ENCODE results near the gene ANO7. TPM values are rescaled to one million over a fixed set of nuclear protein-coding genes. Genes with fewer than 3 reads are reported as not detected.

The ANO7 gene
- total RNA-seq, 1 experiment from 2014 or later, result 0.84 TPM

DNA sequence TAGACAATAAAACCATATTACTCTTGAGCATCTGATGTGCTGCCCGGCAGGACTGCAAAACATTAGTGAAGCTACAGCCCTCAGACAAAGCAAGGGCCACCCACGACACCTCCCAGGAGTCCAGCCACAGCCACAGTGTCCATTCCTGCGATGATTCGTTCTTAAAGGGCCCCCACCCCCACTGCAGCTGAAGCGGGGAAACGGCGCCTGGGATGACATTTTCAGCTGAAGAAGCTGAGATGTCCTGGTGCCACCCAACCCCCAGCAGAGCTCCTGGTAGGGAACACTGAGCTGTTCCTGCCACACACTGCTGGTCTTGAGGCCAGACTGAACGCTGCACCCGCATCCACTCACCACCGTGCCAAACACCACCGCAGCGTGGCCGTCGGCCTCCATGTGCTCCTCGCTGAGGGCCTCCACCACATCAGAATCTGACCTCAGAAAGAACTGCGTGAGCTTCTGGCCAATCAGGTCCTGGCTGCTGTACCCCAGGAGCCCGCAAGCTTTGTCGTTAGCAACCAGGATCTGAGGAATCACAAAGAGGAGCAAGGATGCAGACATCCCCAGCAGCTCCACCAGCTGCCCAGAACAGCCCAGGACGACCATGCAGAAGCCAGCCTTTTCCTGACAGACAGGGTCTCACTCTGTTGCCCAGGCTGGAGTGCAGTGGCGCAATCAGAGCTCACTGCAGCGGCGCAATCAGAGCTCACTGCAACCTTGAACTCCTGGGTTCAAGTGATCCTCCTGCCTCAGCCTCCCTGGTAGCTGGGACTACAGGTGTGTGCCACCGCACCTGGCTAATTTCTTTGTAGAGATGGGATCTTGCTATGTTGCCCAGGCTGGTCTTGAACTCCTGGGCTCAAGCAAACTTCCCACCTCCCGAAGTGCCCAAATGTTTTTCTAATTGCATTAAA lies 48.7 kb upstream of the ANO7 start:
- no peaks in the 10 kb centered on the region for H3K9me3 ChIP-seq (ENCODE audit: control insufficient read depth in 1 of 2, insufficient read depth in 1 of 2, low read depth in 1 of 2, low read length in 2 of 2)
- CTCF ChIA-PET, result no interaction called here
- H3K9ac ChIP-seq (ENCODE audit: low read length), result no peak overlapping the region
- TF ChIP-seq JUND (IDR thresholded peaks at IDR 0.05) (no peak), POLR2AphosphoS5 (IDR thresholded peaks at IDR 0.05; ENCODE audit: low read depth, low read length) (no peak), SP1 (IDR thresholded peaks at IDR 0.05; ENCODE audit: low read depth) (no peak), ZNF274 (IDR thresholded peaks at IDR 0.05; ENCODE audit: low read depth, low read length) (no peak), SRF (IDR thresholded peaks at IDR 0.05; ENCODE audit: low read depth) (no peak), ELF1 (IDR thresholded peaks at IDR 0.05; ENCODE audit: borderline replicate concordance, low read depth) (no peak), EZH2phosphoT487 (IDR thresholded peaks at IDR 0.05; ENCODE audit: borderline replicate concordance) (no peak), TCF7L2 (IDR thresholded peaks at IDR 0.05; ENCODE audit: borderline replicate concordance, extremely low read depth, insufficient read depth, insufficient read length) (no peak)
- TF ChIP-seq, protein P1, sequence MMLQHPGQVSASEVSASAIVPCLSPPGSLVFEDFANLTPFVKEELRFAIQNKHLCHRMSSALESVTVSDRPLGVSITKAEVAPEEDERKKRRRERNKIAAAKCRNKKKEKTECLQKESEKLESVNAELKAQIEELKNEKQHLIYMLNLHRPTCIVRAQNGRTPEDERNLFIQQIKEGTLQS (IDR thresholded peaks at IDR 0.05), result no peak
- TF ChIP-seq, protein P2, sequence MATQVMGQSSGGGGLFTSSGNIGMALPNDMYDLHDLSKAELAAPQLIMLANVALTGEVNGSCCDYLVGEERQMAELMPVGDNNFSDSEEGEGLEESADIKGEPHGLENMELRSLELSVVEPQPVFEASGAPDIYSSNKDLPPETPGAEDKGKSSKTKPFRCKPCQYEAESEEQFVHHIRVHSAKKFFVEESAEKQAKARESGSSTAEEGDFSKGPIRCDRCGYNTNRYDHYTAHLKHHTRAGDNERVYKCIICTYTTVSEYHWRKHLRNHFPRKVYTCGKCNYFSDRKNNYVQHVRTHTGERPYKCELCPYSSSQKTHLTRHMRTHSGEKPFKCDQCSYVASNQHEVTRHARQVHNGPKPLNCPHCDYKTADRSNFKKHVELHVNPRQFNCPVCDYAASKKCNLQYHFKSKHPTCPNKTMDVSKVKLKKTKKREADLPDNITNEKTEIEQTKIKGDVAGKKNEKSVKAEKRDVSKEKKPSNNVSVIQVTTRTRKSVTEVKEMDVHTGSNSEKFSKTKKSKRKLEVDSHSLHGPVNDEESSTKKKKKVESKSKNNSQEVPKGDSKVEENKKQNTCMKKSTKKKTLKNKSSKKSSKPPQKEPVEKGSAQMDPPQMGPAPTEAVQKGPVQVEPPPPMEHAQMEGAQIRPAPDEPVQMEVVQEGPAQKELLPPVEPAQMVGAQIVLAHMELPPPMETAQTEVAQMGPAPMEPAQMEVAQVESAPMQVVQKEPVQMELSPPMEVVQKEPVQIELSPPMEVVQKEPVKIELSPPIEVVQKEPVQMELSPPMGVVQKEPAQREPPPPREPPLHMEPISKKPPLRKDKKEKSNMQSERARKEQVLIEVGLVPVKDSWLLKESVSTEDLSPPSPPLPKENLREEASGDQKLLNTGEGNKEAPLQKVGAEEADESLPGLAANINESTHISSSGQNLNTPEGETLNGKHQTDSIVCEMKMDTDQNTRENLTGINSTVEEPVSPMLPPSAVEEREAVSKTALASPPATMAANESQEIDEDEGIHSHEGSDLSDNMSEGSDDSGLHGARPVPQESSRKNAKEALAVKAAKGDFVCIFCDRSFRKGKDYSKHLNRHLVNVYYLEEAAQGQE (IDR thresholded peaks at IDR 0.05; ENCODE audit: low read depth), result no peak
- TF ChIP-seq, protein P3, sequence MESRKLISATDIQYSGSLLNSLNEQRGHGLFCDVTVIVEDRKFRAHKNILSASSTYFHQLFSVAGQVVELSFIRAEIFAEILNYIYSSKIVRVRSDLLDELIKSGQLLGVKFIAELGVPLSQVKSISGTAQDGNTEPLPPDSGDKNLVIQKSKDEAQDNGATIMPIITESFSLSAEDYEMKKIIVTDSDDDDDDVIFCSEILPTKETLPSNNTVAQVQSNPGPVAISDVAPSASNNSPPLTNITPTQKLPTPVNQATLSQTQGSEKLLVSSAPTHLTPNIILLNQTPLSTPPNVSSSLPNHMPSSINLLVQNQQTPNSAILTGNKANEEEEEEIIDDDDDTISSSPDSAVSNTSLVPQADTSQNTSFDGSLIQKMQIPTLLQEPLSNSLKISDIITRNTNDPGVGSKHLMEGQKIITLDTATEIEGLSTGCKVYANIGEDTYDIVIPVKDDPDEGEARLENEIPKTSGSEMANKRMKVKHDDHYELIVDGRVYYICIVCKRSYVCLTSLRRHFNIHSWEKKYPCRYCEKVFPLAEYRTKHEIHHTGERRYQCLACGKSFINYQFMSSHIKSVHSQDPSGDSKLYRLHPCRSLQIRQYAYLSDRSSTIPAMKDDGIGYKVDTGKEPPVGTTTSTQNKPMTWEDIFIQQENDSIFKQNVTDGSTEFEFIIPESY (IDR thresholded peaks at IDR 0.05; ENCODE audit: extremely low read depth, insufficient replicate concordance, low read length), result no peak
- peaks cover 11% of the 10 kb centered on the region; the same call in 1 of the 2 replicates for H3K79me2 ChIP-seq (ENCODE audit: insufficient read depth, low read length)
- no peak overlapping the region for H3K4me2 ChIP-seq (ENCODE audit: low read length)
- no TSS peak for BruUV-seq (replicated peaks)
- H3K9me2 ChIP-seq (ENCODE audit: insufficient read depth), result no peaks in the 10 kb centered on the region
- H3K27me3 ChIP-seq (ENCODE audit: insufficient read depth, low read length), result no peaks in the 10 kb centered on the region
- ATAC-seq (no peak), DNase-seq (ENCODE audit: low read depth, low spot score) (no peak)
- no peaks in the 10 kb centered on the region for H4K20me1 ChIP-seq (ENCODE audit: insufficient read depth)
- H3K36me3 ChIP-seq (ENCODE audit: control insufficient read depth in 1 of 2, insufficient read depth in 2 of 2, low read length in 2 of 2), result peaks cover 3 to 4% of the 10 kb centered on the region in 2 experiments; a peak in 3 of 4 replicates
- no peak overlapping the region for H3K4me3 ChIP-seq (replicated peaks in 1 of 2; ENCODE audit: low read depth in 1 of 2, low read length in 2 of 2)
- POLR2A ChIA-PET, result no interaction called here
- no peaks in the 10 kb centered on the region for H3K4me1 ChIP-seq (ENCODE audit: control insufficient read depth in 1 of 2, insufficient read depth in 2 of 2, low read length in 2 of 2)
- H3K27ac ChIP-seq (ENCODE audit: low read depth, low read length), result no peak overlapping the region
- RAD21 ChIA-PET (ENCODE audit: low non-redundant PET in 1 of 2, low total read pairs in 2 of 2, uncharacterized antibody in 2 of 2, unreplicated experiment in 2 of 2), result no interaction called here
- H2AFZ ChIP-seq (ENCODE audit: low read depth, low read length, poor library complexity, severe bottlenecking), result no peak overlapping the region
- intact Hi-C loops (cut with micrococcal nuclease), result no loop called here
